CD8-positive, alpha-beta memory T cell (primary cell): ENCODE data around the gene SMC5. TPM values are rescaled to one million over a fixed set of nuclear protein-coding genes. Genes with fewer than 3 reads are reported as not detected.
"Not testable (repeated sequence)": the region's sequence is repeated elsewhere in the genome, so short reads cannot be mapped to it uniquely, and the experiment has no call there.

Experiments used
- CTCF ChIA-PET: fragments of 350-600 bp; sonication (Branson Sonifier 250); formaldehyde crosslinking; loops from one replicate; lab custom pipeline; 2021; ENCODE audit warnings: antibody characterized with exemption; lab: Charles Lee
- POLR2A ChIA-PET: fragments of 350-600 bp; sonication (Branson Sonifier 250); formaldehyde crosslinking; loops from one replicate; lab custom pipeline; 2021; ENCODE audit warnings: antibody characterized with exemption; lab: Charles Lee
- DNase-seq, 5 donors: peaks; one replicate each; pipeline versions ENCODE4 v3.0.0 to v3.0.0-alpha.2; 2020 to 2022; ENCODE audit warnings: mixed read lengths in 1 of 5
- H3K27ac ChIP-seq: one replicate; pipeline ENCODE4 v1.7.0; 2013; ENCODE audit warnings: low read depth, mild to moderate bottlenecking, low read length, moderate library complexity
- H3K27me3 ChIP-seq: 2 replicates; pipeline ENCODE4 v1.7.0; 2013; ENCODE audit warnings: low read length, mild to moderate bottlenecking; ENCODE audit not compliant: insufficient read depth, poor library complexity, severe bottlenecking
- H3K36me3 ChIP-seq: 2 replicates; pipeline ENCODE4 v1.7.0; 2013; ENCODE audit warnings: mild to moderate bottlenecking, low read length, moderate library complexity; ENCODE audit not compliant: insufficient read depth
- H3K4me1 ChIP-seq: 2 replicates; pipeline ENCODE4 v1.7.0; 2013; ENCODE audit warnings: mild to moderate bottlenecking, low read length, moderate library complexity; ENCODE audit not compliant: insufficient read depth
- H3K4me3 ChIP-seq: 2 replicates; pipeline ENCODE4 v1.7.0; 2013; ENCODE audit warnings: mild to moderate bottlenecking, low read length
- H3K9me3 ChIP-seq: 2 replicates; pipeline ENCODE4 v1.7.0; 2013; ENCODE audit warnings: mild to moderate bottlenecking, low read length
- H3K27ac Mint-ChIP-seq, 8 donors: one replicate each; pipeline ENCODE4 v1.8.0; 2020 to 2021; ENCODE audit warnings: mixed read lengths in 8 of 8, mild to moderate bottlenecking in 6 of 8, inconsistent platforms in 3 of 8, moderate library complexity in 3 of 8
- H3K27me3 Mint-ChIP-seq, 2 donors: one replicate each; pipeline ENCODE4 v1.8.0; 2020 to 2021; ENCODE audit warnings: mixed read lengths in 2 of 2, mild to moderate bottlenecking in 1 of 2, moderate library complexity in 1 of 2
- H3K36me3 Mint-ChIP-seq, 3 donors: one replicate each; pipeline ENCODE4 v1.8.0; 2020 to 2021; ENCODE audit warnings: mixed read lengths in 3 of 3, inconsistent platforms in 1 of 3, mild to moderate bottlenecking in 1 of 3
- H3K4me1 Mint-ChIP-seq, 3 donors: one replicate each; pipeline ENCODE4 v1.8.0; 2020 to 2021; ENCODE audit warnings: mixed read lengths in 3 of 3, inconsistent platforms in 1 of 3, mild to moderate bottlenecking in 1 of 3
- H3K4me3 Mint-ChIP-seq, 7 donors: one replicate each; pipeline ENCODE4 v1.8.0; 2020 to 2021; ENCODE audit warnings: mixed read lengths in 7 of 7, mild to moderate bottlenecking in 6 of 7, moderate library complexity in 4 of 7, inconsistent platforms in 2 of 7
- H3K9me3 Mint-ChIP-seq, 5 donors: one replicate each; pipeline ENCODE4 v1.8.0; 2020 to 2022; ENCODE audit warnings: mixed read lengths in 5 of 5, mild to moderate bottlenecking in 3 of 5, moderate library complexity in 2 of 5, inconsistent platforms in 1 of 5
- polyA plus RNA-seq: library from polyadenylated mRNA; unstranded; fragments of 300-500 nt; fragmentation: Illumina TruSeq; gene quantifications from one replicate; pipeline ENCODE4 v1.2.3, GENCODE V29; 2021
- total RNA-seq, 2 experiments: library from RNA; stranded (reverse); gene quantifications; one replicate each; pipeline ENCODE4 v1.2.3, GENCODE V29; 2021

Gene SMC5
- total and polyA plus RNA-seq, 3 experiments from 2014 or later: 18.9 to 42.2 (median 42.2) TPM

- Mint-ChIP-seq H3K27me3 (no peaks in the 10 kb centered on the region), H3K36me3 (peaks cover 45 to 88% (median 58%) of the 10 kb centered on the region in 3 donors), H3K9me3 (peaks cover 0 to 6% (median 4%) of the 10 kb centered on the region in 5 donors), H3K27ac (no peak overlapping the region), H3K4me3 (no peak overlapping the region), H3K4me1 (peaks cover 0 to 4% (median 0%) of the 10 kb centered on the region in 3 donors)
- ChIA-PET CTCF (no interaction called here), POLR2A (no interaction called here)
- peaks cover 47% of the 10 kb centered on the region for H3K36me3 ChIP-seq
- no peaks in the 10 kb centered on the region for H3K27me3 ChIP-seq
- no peak for DNase-seq
- no peaks in the 10 kb centered on the region for H3K4me1 ChIP-seq
- no peak overlapping the region for H3K4me3 ChIP-seq
- no peaks in the 10 kb centered on the region for H3K9me3 ChIP-seq
- H3K27ac ChIP-seq: no peak overlapping the region
These were observed 66.2 kb downstream of the SMC5 start for GRCh38 chr9:70324963-70325362.

- H3K4me3 ChIP-seq: not testable (repeated sequence)
These were observed 69.8 kb downstream of the SMC5 start for GRCh38 chr9:70328625-70329024.

GRCh38 chr9:70340572-70340971, 81.8 kb downstream of the SMC5 start:
- H3K36me3 ChIP-seq: no peaks in the 10 kb centered on the region
- H3K4me1 ChIP-seq: no peaks in the 10 kb centered on the region
- H3K27me3 Mint-ChIP-seq: no peaks in the 10 kb centered on the region
- H3K9me3 Mint-ChIP-seq: no peaks in the 10 kb centered on the region
- no peak overlapping the region for H3K4me3 Mint-ChIP-seq
- no peak overlapping the region for H3K4me3 ChIP-seq
- H3K27ac Mint-ChIP-seq: no peak overlapping the region
- ChIA-PET CTCF (interaction anchor here (0.8 to 2.8 kb wide), 6 partner anchors 48 to 262 kb away, joined by 3 to 17 read pairs (median 4); no protein-coding TSS in a partner anchor), POLR2A (interaction anchor here (1.0 to 1.3 kb wide), 2 partner anchors 79 to 80 kb away, joined by 3 to 5 read pairs; no protein-coding TSS in a partner anchor)
- peak in 2 of 5 donors; percentile 8 to 14 for DNase-seq
- H3K27ac ChIP-seq: no peak overlapping the region
- no peaks in the 10 kb centered on the region for H3K27me3 ChIP-seq
- no peaks in the 10 kb centered on the region for H3K4me1 Mint-ChIP-seq
- H3K36me3 Mint-ChIP-seq: peaks cover 0 to 28% (median 7%) of the 10 kb centered on the region in 3 donors
- H3K9me3 ChIP-seq: no peaks in the 10 kb centered on the region

More at GRCh38 chr9:70328625-70329024, 69.8 kb downstream of the SMC5 start:
- DNase-seq, H3K27ac Mint-ChIP-seq, H3K27ac ChIP-seq, H3K4me1 Mint-ChIP-seq, H3K4me3 Mint-ChIP-seq, POLR2A ChIA-PET, H3K27me3 Mint-ChIP-seq, H3K9me3 ChIP-seq, H3K9me3 Mint-ChIP-seq, CTCF ChIA-PET, H3K4me1 ChIP-seq, H3K27me3 ChIP-seq: not testable (repeated sequence)
- peaks cover 37 to 74% (median 50%) of the 10 kb centered on the region in 3 donors for H3K36me3 Mint-ChIP-seq
- H3K36me3 ChIP-seq: peaks cover 36% of the 10 kb centered on the region

- no peaks in the 10 kb centered on the region for H3K4me1 ChIP-seq
- Mint-ChIP-seq H3K27me3 (no peaks in the 10 kb centered on the region), H3K4me1 (no peaks in the 10 kb centered on the region), H3K4me3 (no peak overlapping the region), H3K36me3 (peaks cover 3 to 57% (median 24%) of the 10 kb centered on the region in 3 donors), H3K27ac (peak overlapping the region in 4 of 8 donors; percentile 41 to 69 (median 64)), H3K9me3 (no peaks in the 10 kb centered on the region)
- no peak for DNase-seq
- ChIA-PET CTCF (interaction anchor here (1.0 kb wide), 1 partner anchor 255 kb away, joined by 3 read pairs; no protein-coding TSS in a partner anchor), POLR2A (no interaction called here)
- H3K27ac ChIP-seq: no peak overlapping the region
- no peaks in the 10 kb centered on the region for H3K9me3 ChIP-seq
- H3K36me3 ChIP-seq: peaks cover 6% of the 10 kb centered on the region
- no peaks in the 10 kb centered on the region for H3K27me3 ChIP-seq
- H3K4me3 ChIP-seq: no peak overlapping the region
These were observed 88.3 kb downstream of the SMC5 start for GRCh38 chr9:70347046-70347445.

GRCh38 chr9:70352356-70352755, 93.6 kb downstream of the SMC5 start:
- CTCF ChIA-PET: interaction anchor here (1.3 to 2.3 kb wide), 6 partner anchors 59 to 250 kb away, joined by 3 to 11 read pairs (median 4); no protein-coding TSS in a partner anchor

GRCh38 chr9:70352802-70353201, 94.0 kb downstream of the SMC5 start:
- Mint-ChIP-seq H3K4me1 (peaks cover 0 to 2% (median 0%) of the 10 kb centered on the region in 3 donors), H3K27ac (peak overlapping the region in 1 of 8 donors; percentile 4), H3K36me3 (peaks cover 0 to 45% (median 13%) of the 10 kb centered on the region in 3 donors), H3K4me3 (no peak overlapping the region), H3K9me3 (no peaks in the 10 kb centered on the region), H3K27me3 (no peaks in the 10 kb centered on the region)
- H3K9me3 ChIP-seq: no peaks in the 10 kb centered on the region
- no peaks in the 10 kb centered on the region for H3K27me3 ChIP-seq
- no peak overlapping the region for H3K4me3 ChIP-seq
- H3K4me1 ChIP-seq: no peaks in the 10 kb centered on the region
- H3K27ac ChIP-seq: no peak overlapping the region
- CTCF ChIA-PET: interaction anchor here (1.3 to 2.3 kb wide), 4 partner anchors 58 to 250 kb away, joined by 4 to 11 read pairs (median 6); no protein-coding TSS in a partner anchor
- POLR2A ChIA-PET: no interaction called here
- H3K36me3 ChIP-seq: no peaks in the 10 kb centered on the region
- peak in 2 of 5 donors; percentile 20 to 28 for DNase-seq

More at GRCh38 chr9:70352356-70352755, 93.6 kb downstream of the SMC5 start:
- no peak overlapping the region for H3K27ac ChIP-seq
- Mint-ChIP-seq H3K4me3 (no peak overlapping the region), H3K9me3 (no peaks in the 10 kb centered on the region), H3K27me3 (no peaks in the 10 kb centered on the region), H3K36me3 (peaks cover 2 to 48% (median 14%) of the 10 kb centered on the region in 3 donors), H3K4me1 (peaks cover 0 to 2% (median 0%) of the 10 kb centered on the region in 3 donors), H3K27ac (no peak overlapping the region)
- POLR2A ChIA-PET: no interaction called here
- H3K4me3 ChIP-seq: no peak overlapping the region
- no peaks in the 10 kb centered on the region for H3K36me3 ChIP-seq
- no peaks in the 10 kb centered on the region for H3K4me1 ChIP-seq
- DNase-seq: no peak
- H3K9me3 ChIP-seq: no peaks in the 10 kb centered on the region
- no peaks in the 10 kb centered on the region for H3K27me3 ChIP-seq

- peaks cover 0 to 2% (median 0%) of the 10 kb centered on the region in 3 donors for H3K4me1 Mint-ChIP-seq
- no peaks in the 10 kb centered on the region for H3K27me3 Mint-ChIP-seq
- no peak overlapping the region for H3K4me3 ChIP-seq
- no peaks in the 10 kb centered on the region for H3K36me3 ChIP-seq
- H3K36me3 Mint-ChIP-seq: peaks cover 0 to 24% (median 5%) of the 10 kb centered on the region in 3 donors
- peak overlapping the region in 2 of 8 donors; percentile 7 to 15 for H3K27ac Mint-ChIP-seq
- ChIA-PET CTCF (interaction anchor here (0.6 to 0.9 kb wide), 2 partner anchors 57 to 63 kb away, joined by 3 read pairs; no protein-coding TSS in a partner anchor), POLR2A (no interaction called here)
- DNase-seq: no peak
- no peaks in the 10 kb centered on the region for H3K4me1 ChIP-seq
- no peak overlapping the region for H3K27ac ChIP-seq
- H3K9me3 Mint-ChIP-seq: no peaks in the 10 kb centered on the region
- no peak overlapping the region for H3K4me3 Mint-ChIP-seq
- no peaks in the 10 kb centered on the region for H3K27me3 ChIP-seq
- H3K9me3 ChIP-seq: no peaks in the 10 kb centered on the region
These were observed 97.0 kb downstream of the SMC5 start for GRCh38 chr9:70355801-70356200.

GRCh38 chr9:70362952-70363351, 104.2 kb downstream of the SMC5 start:
- Histone ChIP-seq H3K4me3 (no peak overlapping the region), H3K9me3 (no peaks in the 10 kb centered on the region), H3K27ac (no peak overlapping the region), H3K27me3 (no peaks in the 10 kb centered on the region), H3K4me1 (no peaks in the 10 kb centered on the region), H3K36me3 (no peaks in the 10 kb centered on the region)
- Mint-ChIP-seq H3K27me3 (no peaks in the 10 kb centered on the region), H3K36me3 (peaks cover 0 to 1% (median 0%) of the 10 kb centered on the region in 3 donors), H3K9me3 (peaks cover 0 to 2% (median 0%) of the 10 kb centered on the region in 5 donors), H3K27ac (no peak overlapping the region), H3K4me3 (no peak overlapping the region), H3K4me1 (no peaks in the 10 kb centered on the region)
- ChIA-PET POLR2A (no interaction called here), CTCF (no interaction called here)
- DNase-seq: no peak
